ENCODE results near the gene KNSTRN.
A peak's percentile ranks its signal among the peaks of the same experiment; 100 is the strongest.

The KNSTRN gene

GRCh38 chr15:40437752-40438687, 55.5 kb downstream of the KNSTRN start:
- Histone ChIP-seq H3K27me3 (peaks cover 0 to 47% of the 10 kb centered on the region in 2 donors), H3K36me3 (no peaks in the 10 kb centered on the region), H3K4me3 (no peak overlapping the region), H3K27ac (no peak overlapping the region), H3K9me3 (no peaks in the 10 kb centered on the region), H3K4me1 (peaks cover 0 to 59% (median 38%) of the 10 kb centered on the region in 4 donors)
- no peak for DNase-seq
- intact Hi-C loops (cut with DNase I; ENCODE audit: low total_unique reads): loop anchor here (10.0 kb wide), 1 partner anchor 393 kb away; no protein-coding TSS in a partner anchor
- TF ChIP-seq CTCF (IDR thresholded peaks at IDR 0.05): no peak

- H3K4me1 ChIP-seq: peaks cover 0 to 66% (median 43%) of the 10 kb centered on the region in 4 donors
These were observed 56.2 kb downstream of the KNSTRN start for GRCh38 chr15:40438712-40439111.

GRCh38 chr15:40439461-40439959, 57.0 kb downstream of the KNSTRN start:
- no peak for DNase-seq
- intact Hi-C loops (cut with DNase I; ENCODE audit: low total_unique reads): loop anchor here (10.0 kb wide), 1 partner anchor 395 kb away; no protein-coding TSS in a partner anchor
- peaks cover 0 to 67% (median 44%) of the 10 kb centered on the region in 4 donors for H3K4me1 ChIP-seq

More at GRCh38 chr15:40438712-40439111, 56.2 kb downstream of the KNSTRN start:
- Histone ChIP-seq H3K36me3 (no peaks in the 10 kb centered on the region), H3K4me3 (no peak overlapping the region), H3K27me3 (peaks cover 0 to 47% of the 10 kb centered on the region in 2 donors), H3K27ac (no peak overlapping the region), H3K9me3 (no peaks in the 10 kb centered on the region)
- TF ChIP-seq CTCF (IDR thresholded peaks at IDR 0.05): no peak
- intact Hi-C loops (cut with DNase I; ENCODE audit: low total_unique reads): loop anchor here (10.0 kb wide), 1 partner anchor 394 kb away; no protein-coding TSS in a partner anchor
- DNase-seq: no peak

DNA sequence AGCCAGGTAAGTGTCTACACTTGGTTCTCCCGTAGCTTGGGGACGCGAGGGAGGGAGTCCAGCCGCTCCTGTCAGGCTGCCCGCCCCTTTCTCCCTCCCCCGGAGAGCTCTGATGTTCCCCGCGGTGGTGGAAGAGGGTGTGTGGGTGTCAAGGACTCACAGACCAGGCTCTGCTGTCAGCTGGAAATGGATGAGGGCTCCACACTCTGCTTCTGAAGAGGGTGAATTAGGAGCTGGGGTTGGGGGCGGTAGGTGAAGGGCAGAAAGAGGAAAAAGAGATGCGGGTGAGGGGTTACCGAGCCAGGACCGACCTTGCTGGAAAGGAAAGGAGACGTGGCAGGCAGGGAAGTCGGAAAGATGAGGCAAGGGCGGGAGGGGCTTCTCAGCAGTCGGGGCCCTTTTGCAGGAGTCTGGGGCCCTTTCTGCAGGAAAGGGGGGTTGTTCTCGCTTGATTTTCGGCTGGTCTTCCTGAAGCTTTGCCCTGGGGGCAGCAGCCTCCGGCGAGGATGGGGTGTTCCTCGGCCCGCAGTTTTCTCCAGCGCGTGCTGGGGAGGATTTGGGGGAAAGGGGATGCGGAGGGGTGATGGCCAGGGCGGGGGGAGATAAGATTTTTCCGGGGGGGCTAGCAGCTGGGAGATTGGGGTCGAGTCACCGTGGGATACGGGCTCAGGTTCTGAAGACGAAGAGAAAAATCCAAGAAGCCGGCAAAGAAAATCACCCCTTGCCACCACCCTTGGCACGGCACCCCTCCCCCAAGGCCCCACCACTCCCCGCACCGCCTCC, 57.6 kb downstream of the KNSTRN start:
- DNase-seq: peak; percentile 42 to 74
- Histone ChIP-seq H3K27me3 (peaks cover 0 to 47% of the 10 kb centered on the region in 2 donors), H3K36me3 (no peaks in the 10 kb centered on the region), H3K4me1 (peaks cover 0 to 67% (median 47%) of the 10 kb centered on the region in 4 donors), H3K4me3 (peak overlapping the region; percentile 88 to 99), H3K27ac (peak overlapping the region; percentile 25 to 51), H3K9me3 (no peaks in the 10 kb centered on the region)
- TF ChIP-seq CTCF (IDR thresholded peaks at IDR 0.05): no peak
- intact Hi-C loops (cut with DNase I; ENCODE audit: low total_unique reads): loop anchor here (10.0 kb wide), 3 partner anchors 65 to 395 kb away; partner anchors contain the start of genes CCDC32 and RPUSD2

More at GRCh38 chr15:40439461-40439959, 57.0 kb downstream of the KNSTRN start:
- H3K27me3 ChIP-seq: peaks cover 0 to 47% of the 10 kb centered on the region in 2 donors
- no peaks in the 10 kb centered on the region for H3K36me3 ChIP-seq
- peak overlapping the region; percentile 88 to 99 for H3K4me3 ChIP-seq
- H3K9me3 ChIP-seq: no peaks in the 10 kb centered on the region
- TF ChIP-seq CTCF (IDR thresholded peaks at IDR 0.05): no peak
- H3K27ac ChIP-seq: no peak overlapping the region

All from tibial artery (tissue), 4 donors.